ENCODE measurements around the gene TCAIM. TPM values are rescaled to one million over a fixed set of nuclear protein-coding genes. Genes with fewer than 3 reads are reported as not detected.

Gene TCAIM
- total and polyA plus RNA-seq, 2 experiments from 2014 or later = 10.3 to 26.0 TPM

DNA sequence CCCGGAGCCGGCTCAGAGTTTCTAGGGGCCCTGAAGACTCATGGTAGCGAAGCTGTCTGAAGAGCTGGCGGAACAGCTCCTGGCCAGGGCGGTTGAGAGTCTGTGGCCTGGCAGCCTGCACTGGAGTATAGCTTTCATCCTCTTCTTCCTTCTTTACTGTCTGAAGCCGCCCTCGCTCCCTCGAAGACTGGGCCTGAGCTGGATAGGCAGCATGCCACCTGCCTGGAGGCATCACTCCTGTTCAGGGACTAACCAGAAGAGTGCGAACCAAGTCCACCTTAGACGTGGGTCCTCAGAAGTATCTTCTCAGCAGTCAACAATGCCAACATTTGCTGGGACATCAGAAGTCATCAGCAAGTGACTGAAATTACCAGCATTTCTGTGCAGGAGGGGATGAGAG, 116.8 kb downstream of the TCAIM start:
- no peaks in the 10 kb centered on the region for H3K27me3 ChIP-seq (ENCODE audit: insufficient read depth)
- H3K27ac Mint-ChIP-seq = no peak overlapping the region
- H3K36me3 ChIP-seq (ENCODE audit: insufficient read depth) = peaks cover 10% of the 10 kb centered on the region
- H3K36me3 Mint-ChIP-seq (ENCODE audit: low read depth) = peaks cover 66% of the 10 kb centered on the region
- H3K27ac ChIP-seq (ENCODE audit: low read depth) = no peak overlapping the region
- DNase-seq (ENCODE audit: low spot score) = no peak
- H3K9me3 Mint-ChIP-seq = peaks cover 6% of the 10 kb centered on the region
- no peaks in the 10 kb centered on the region; the same call in 1 of the 2 replicates for H3K79me2 ChIP-seq (replicated peaks; ENCODE audit: insufficient read depth)
- H3K4me1 ChIP-seq (ENCODE audit: insufficient read depth) = no peaks in the 10 kb centered on the region
- peaks cover 5% of the 10 kb centered on the region for H3K27me3 Mint-ChIP-seq (ENCODE audit: insufficient read depth, low read depth, poor library complexity)
- no peaks in the 10 kb centered on the region for H3K4me1 Mint-ChIP-seq
- no peaks in the 10 kb centered on the region for H3K9me2 ChIP-seq (ENCODE audit: insufficient read depth)
- no peak overlapping the region for H3K4me2 ChIP-seq
- no peak for ATAC-seq
- H2AFZ ChIP-seq = no peak overlapping the region
- H3K4me3 ChIP-seq = no peak overlapping the region
- H3F3A ChIP-seq (replicated peaks; ENCODE audit: low read depth) = no peaks in the 10 kb centered on the region
- peaks cover 6% of the 10 kb centered on the region; the same call in 1 of the 2 replicates for H4K20me1 ChIP-seq (replicated peaks; ENCODE audit: insufficient read depth)
- no peak overlapping the region for H3K4me3 Mint-ChIP-seq
- TF ChIP-seq JUNB (IDR thresholded peaks at IDR 0.05; ENCODE audit: unreplicated experiment) (no peak), EZH2 (IDR thresholded peaks at IDR 0.05; ENCODE audit: low read depth, unreplicated experiment) (no peak)

Other genes starting within 250 kb of the TCAIM start
- gene TOPAZ1, start 96.9 kb upstream of the TCAIM start, total RNA-seq (2014; rRNA removed; shearing (Covaris generic)) = not detected in 2 replicates
- gene TOPAZ1, start 96.9 kb upstream of the TCAIM start, polyA plus RNA-seq (2016; fragmentation: Nextera tagmentation; extraction: Ambion mirVana) = not detected in 2 replicates
- gene ZNF445, start 138.9 kb downstream of the TCAIM start, total RNA-seq (2014; rRNA removed; shearing (Covaris generic)) = 16.5 and 16.6 TPM in 2 replicates
- 2.7 TPM in 2 replicates for gene ZNF445, start 138.9 kb downstream of the TCAIM start, polyA plus RNA-seq (2016; fragmentation: Nextera tagmentation; extraction: Ambion mirVana)
- 14.0 and 17.8 TPM in 2 replicates for gene ZKSCAN7, start 216.4 kb downstream of the TCAIM start, total RNA-seq (2014; rRNA removed; shearing (Covaris generic))
- gene ZKSCAN7, start 216.4 kb downstream of the TCAIM start, polyA plus RNA-seq (2016; fragmentation: Nextera tagmentation; extraction: Ambion mirVana) = 4.4 and 4.7 TPM in 2 replicates
- gene ZNF660, start 246.2 kb downstream of the TCAIM start, total RNA-seq (2014; rRNA removed; shearing (Covaris generic)) = 6.1 and 10.1 TPM in 2 replicates
- gene ZNF660, start 246.2 kb downstream of the TCAIM start, polyA plus RNA-seq (2016; fragmentation: Nextera tagmentation; extraction: Ambion mirVana) = 5.4 and 5.9 TPM in 2 replicates

All from GM23338 (cell line).